ENCODE measurements around the gene SF3A1. TPM values are rescaled to one million over a fixed set of nuclear protein-coding genes. Genes with fewer than 3 reads are reported as not detected.

The SF3A1 gene
- total and polyA plus RNA-seq, 2 donors (not counting 1 experiment from before 2014, with no cell fraction given) = 92.1 to 283 TPM

GRCh38 chr22:30315962-30316576 is 40.6 kb downstream of the SF3A1 start:
- Histone ChIP-seq H3K27ac (ENCODE audit: low read length in 2 of 2) (peak overlapping the region in 1 of 2 donors; percentile 63), H2AFZ (ENCODE audit: insufficient read depth, low read depth, low read length, poor library complexity, severe bottlenecking) (no peak overlapping the region), H3K4me2 (replicated peaks; ENCODE audit: low read depth, low read length, poor library complexity, severe bottlenecking) (peak overlapping the region; percentile 11), H3K27me3 (replicated peaks in 1 of 4; ENCODE audit: control extremely low read depth in 1 of 4, control insufficient read depth in 3 of 4, insufficient read depth in 4 of 4, low read length in 3 of 4) (no peaks in the 10 kb centered on the region), H3K9me3 (ENCODE audit: control extremely low read depth in 1 of 3, control insufficient read depth in 2 of 3, insufficient read depth in 1 of 3, low read length in 2 of 3) (no peaks in the 10 kb centered on the region), H4K20me1 (ENCODE audit: control insufficient read depth, insufficient read depth, low read length, poor library complexity, severe bottlenecking) (peaks cover 27% of the 10 kb centered on the region), H3K36me3 (replicated peaks in 1 of 2; ENCODE audit: control extremely low read depth in 1 of 2, control insufficient read depth in 1 of 2, extremely low read depth in 1 of 2, insufficient read depth in 2 of 2, low read length in 1 of 2) (peaks cover 0 to 28% of the 10 kb centered on the region in 2 experiments), H3K4me1 (ENCODE audit: control insufficient read depth in 2 of 2, insufficient read depth in 2 of 2, low read length in 2 of 2) (peaks cover 56 to 68% of the 10 kb centered on the region in 2 donors), H3K4me3 (ENCODE audit: control extremely low read depth in 1 of 5, extremely low read depth in 1 of 5, insufficient read depth in 1 of 5, low read depth in 2 of 5, low read length in 4 of 5) (no peak overlapping the region), H3K9ac (ENCODE audit: low read length) (no peak overlapping the region), H3K79me2 (ENCODE audit: control insufficient read depth, insufficient read depth, low read length) (peaks cover 96% of the 10 kb centered on the region)
- no CpG with 5 or more reads among the region's 2 CpGs for WGBS (ENCODE audit: insufficient coverage)
- Mint-ChIP-seq H3K27me3 (no peaks in the 10 kb centered on the region), H3K27ac (peak overlapping the region; percentile 71), H3K9me3 (ENCODE audit: insufficient read depth) (no peaks in the 10 kb centered on the region), H3K4me3 (no peak overlapping the region), H3K4me1 (peaks cover 86% of the 10 kb centered on the region)
- TF ChIP-seq EZH2 (IDR thresholded peaks at IDR 0.05; ENCODE audit: borderline replicate concordance, insufficient read depth, low read depth, low read length, poor library complexity, severe bottlenecking) (no peak), CTCF (IDR thresholded peaks at IDR 0.05) (no peak)
- intact Hi-C loops (cut with micrococcal nuclease) = no loop called here
- ChIA-PET CTCF (interaction anchor here (0.8 to 19.2 kb wide), 5 partner anchors 10 to 74 kb away, joined by 3 to 229 read pairs (median 3); partner anchors contain the start of genes CASTOR1 and RNF215), POLR2A (interaction anchor here (0.7 kb wide), 1 partner anchor 118 kb away, joined by 4 read pairs; no protein-coding TSS in a partner anchor)
- DNase-seq = no peak
- no peak for ATAC-seq (ENCODE audit: low read depth)

DNA sequence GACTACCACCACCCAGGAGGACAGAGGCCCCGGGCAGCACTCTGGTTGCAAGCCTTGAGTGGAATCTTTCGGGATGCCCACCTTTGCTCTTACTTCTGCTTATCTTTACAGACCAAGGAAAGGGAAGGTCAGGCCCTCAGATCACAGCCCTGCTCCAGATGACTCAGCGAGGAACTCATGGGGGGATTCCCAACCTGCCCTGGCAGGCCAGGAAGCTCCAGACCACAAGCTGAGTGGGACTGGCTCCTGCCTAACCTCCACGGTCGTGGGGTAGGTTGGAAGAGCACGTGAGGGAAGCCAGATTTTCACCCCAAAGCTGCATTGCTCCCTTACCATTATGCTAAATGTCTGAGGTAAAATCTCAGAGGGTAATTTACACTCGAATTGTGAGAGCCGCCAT is 41.8 kb downstream of the SF3A1 start:
- H3K4me3 Mint-ChIP-seq = no peak overlapping the region
- ATAC-seq (ENCODE audit: low read depth) = no peak
- Histone ChIP-seq H2AFZ (ENCODE audit: insufficient read depth, low read depth, low read length, poor library complexity, severe bottlenecking) (no peak overlapping the region), H3K9me3 (ENCODE audit: control extremely low read depth in 1 of 3, control insufficient read depth in 2 of 3, insufficient read depth in 1 of 3, low read length in 2 of 3) (no peaks in the 10 kb centered on the region), H3K9ac (ENCODE audit: low read length) (no peak overlapping the region), H3K79me2 (ENCODE audit: control insufficient read depth, insufficient read depth, low read length) (peaks cover 96% of the 10 kb centered on the region), H3K4me3 (ENCODE audit: control extremely low read depth in 1 of 5, extremely low read depth in 1 of 5, insufficient read depth in 1 of 5, low read depth in 2 of 5, low read length in 4 of 5) (no peak overlapping the region), H3K27me3 (replicated peaks in 1 of 4; ENCODE audit: control extremely low read depth in 1 of 4, control insufficient read depth in 3 of 4, insufficient read depth in 4 of 4, low read length in 3 of 4) (no peaks in the 10 kb centered on the region), H4K20me1 (ENCODE audit: control insufficient read depth, insufficient read depth, low read length, poor library complexity, severe bottlenecking) (peaks cover 17% of the 10 kb centered on the region), H3K36me3 (replicated peaks in 1 of 2; ENCODE audit: control extremely low read depth in 1 of 2, control insufficient read depth in 1 of 2, extremely low read depth in 1 of 2, insufficient read depth in 2 of 2, low read length in 1 of 2) (peaks cover 0 to 18% of the 10 kb centered on the region in 2 experiments), H3K27ac (ENCODE audit: low read length in 2 of 2) (peak overlapping the region in 1 of 2 donors; percentile 63), H3K4me2 (replicated peaks; ENCODE audit: low read depth, low read length, poor library complexity, severe bottlenecking) (peak overlapping the region; percentile 11), H3K4me1 (ENCODE audit: control insufficient read depth in 2 of 2, insufficient read depth in 2 of 2, low read length in 2 of 2) (peaks cover 67 to 77% of the 10 kb centered on the region in 2 donors)
- no peaks in the 10 kb centered on the region for H3K9me3 Mint-ChIP-seq (ENCODE audit: insufficient read depth)
- peak overlapping the region; percentile 71 for H3K27ac Mint-ChIP-seq
- TF ChIP-seq EZH2 (IDR thresholded peaks at IDR 0.05; ENCODE audit: borderline replicate concordance, insufficient read depth, low read depth, low read length, poor library complexity, severe bottlenecking) = no peak
- no peak for TF ChIP-seq CTCF (IDR thresholded peaks at IDR 0.05)
- WGBS (ENCODE audit: insufficient coverage) = 45% methylated on average over 3 of the region's 8 CpGs
- intact Hi-C loops (cut with micrococcal nuclease) = no loop called here
- H3K27me3 Mint-ChIP-seq = no peaks in the 10 kb centered on the region
- peaks cover 91% of the 10 kb centered on the region for H3K4me1 Mint-ChIP-seq
- peak; percentile 33 for DNase-seq
- ChIA-PET POLR2A (interaction anchor here (1.1 to 1.4 kb wide), 2 partner anchors 9 to 26 kb away, joined by 4 to 5 read pairs; partner anchors contain the start of gene CASTOR1), CTCF (interaction anchor here (0.8 to 19.2 kb wide), 3 partner anchors 10 to 75 kb away, joined by 3 to 229 read pairs (median 6); partner anchors contain the start of gene CASTOR1)

All from B cell (primary cell).